GM10266 (cell line): Measurements from ENCODE around the gene IGF1.
"Not testable (repeated sequence)": the region's sequence is repeated elsewhere in the genome, so short reads cannot be mapped to it uniquely, and the experiment has no call there.

Source experiments
- DNase-seq: peaks from one replicate; pipeline ENCODE4 v3.0.0; 2012; ENCODE audit errors: extremely low spot score
- TF ChIP-seq, protein P1 (sequence below): IDR thresholded peaks from 2 replicates; pipeline ENCODE4 v1.5.1; 2012; ENCODE audit warnings: mild to moderate bottlenecking, low read depth; ENCODE audit not compliant: control insufficient read depth, insufficient read depth; ENCODE audit errors: missing control alignments

Gene IGF1

DNA sequence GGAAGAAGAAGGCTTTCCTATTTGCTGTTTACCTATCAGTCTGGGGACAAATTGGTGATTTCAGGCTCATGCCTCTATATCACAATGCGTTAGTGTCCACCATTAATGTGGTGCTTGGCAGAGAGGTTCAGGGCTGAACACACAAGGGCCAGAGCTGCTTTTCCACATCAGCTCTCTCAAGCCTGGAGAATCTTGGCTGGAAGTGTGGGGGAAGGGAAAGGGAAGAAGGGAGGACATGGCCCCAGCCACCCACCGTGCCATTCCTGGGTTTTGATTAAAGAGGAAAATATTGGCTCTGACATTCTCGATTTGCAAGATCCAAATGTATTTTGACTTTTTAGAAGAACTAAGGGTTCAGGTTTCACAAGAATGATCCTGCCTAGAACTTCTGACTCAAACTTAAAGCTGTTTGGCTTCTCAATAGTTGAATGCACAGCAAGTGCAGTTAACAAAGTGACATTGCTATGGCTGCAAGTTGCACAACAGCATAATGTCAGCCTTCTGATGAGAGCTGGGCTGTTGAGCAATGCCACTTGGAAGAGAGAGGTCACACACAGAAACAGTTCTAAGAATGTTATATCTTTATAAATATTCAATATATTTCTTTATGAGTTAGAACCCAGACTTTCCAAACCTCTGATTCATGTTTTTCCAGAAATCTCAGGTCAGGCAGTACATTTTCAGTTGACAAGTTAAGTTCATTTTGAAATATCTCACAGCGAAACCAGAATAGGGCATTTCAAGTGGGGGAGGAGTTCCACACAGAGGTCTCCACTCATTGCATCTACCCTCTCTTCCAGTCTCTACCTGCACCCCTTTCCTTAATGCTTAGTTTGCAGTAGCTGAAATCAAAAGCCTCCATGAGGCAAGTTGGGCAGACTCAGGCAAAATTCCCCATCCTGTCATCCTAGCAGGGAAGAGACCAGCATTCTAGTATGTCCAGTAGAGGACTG is 25.3 kb downstream of the IGF1 start:
- DNase-seq, result no peak
- TF ChIP-seq, protein P1, sequence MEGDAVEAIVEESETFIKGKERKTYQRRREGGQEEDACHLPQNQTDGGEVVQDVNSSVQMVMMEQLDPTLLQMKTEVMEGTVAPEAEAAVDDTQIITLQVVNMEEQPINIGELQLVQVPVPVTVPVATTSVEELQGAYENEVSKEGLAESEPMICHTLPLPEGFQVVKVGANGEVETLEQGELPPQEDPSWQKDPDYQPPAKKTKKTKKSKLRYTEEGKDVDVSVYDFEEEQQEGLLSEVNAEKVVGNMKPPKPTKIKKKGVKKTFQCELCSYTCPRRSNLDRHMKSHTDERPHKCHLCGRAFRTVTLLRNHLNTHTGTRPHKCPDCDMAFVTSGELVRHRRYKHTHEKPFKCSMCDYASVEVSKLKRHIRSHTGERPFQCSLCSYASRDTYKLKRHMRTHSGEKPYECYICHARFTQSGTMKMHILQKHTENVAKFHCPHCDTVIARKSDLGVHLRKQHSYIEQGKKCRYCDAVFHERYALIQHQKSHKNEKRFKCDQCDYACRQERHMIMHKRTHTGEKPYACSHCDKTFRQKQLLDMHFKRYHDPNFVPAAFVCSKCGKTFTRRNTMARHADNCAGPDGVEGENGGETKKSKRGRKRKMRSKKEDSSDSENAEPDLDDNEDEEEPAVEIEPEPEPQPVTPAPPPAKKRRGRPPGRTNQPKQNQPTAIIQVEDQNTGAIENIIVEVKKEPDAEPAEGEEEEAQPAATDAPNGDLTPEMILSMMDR, result no peak

DNA sequence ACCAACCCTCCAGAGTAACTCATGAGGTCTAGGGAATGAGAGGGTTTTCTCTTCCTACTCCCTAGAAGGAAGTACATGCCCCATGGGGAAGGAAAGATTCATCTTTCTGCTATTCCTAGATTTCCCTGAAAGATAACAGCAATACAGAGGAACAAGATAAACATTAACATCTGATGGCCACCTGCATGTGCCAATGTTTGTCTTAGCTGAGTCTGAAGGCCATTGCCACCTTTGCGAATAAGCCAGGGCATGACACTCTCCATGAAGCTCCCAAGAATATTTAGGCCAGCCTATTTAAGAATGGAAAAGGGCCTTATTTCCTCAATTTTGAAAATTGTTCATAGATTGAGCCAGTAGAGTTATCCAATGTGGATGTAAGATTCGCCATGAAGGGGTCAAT is 26.0 kb downstream of the IGF1 start:
- TF ChIP-seq, protein P1, result no peak
- DNase-seq, result no peak

DNA sequence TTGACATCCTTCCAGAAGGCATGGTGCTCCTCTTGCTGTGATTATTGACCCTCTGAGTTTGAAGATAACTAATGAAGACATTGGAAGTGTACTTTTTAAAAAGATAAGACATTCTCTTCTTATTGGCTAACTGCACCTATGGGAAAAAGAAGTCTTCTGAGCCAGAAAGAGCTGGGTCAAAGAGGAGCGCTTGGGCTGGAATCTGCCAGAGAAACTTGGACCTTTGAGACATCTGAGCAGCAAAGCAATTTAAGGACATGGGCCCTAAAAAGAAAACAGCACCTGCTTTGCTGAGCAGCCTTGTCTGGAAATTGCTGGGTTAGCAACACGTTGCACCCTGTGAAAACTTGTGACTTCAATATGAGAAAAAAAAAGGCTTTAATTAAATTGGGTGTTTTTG is 27.8 kb downstream of the IGF1 start:
- DNase-seq, result no peak
- TF ChIP-seq, protein P1, result no peak

DNA sequence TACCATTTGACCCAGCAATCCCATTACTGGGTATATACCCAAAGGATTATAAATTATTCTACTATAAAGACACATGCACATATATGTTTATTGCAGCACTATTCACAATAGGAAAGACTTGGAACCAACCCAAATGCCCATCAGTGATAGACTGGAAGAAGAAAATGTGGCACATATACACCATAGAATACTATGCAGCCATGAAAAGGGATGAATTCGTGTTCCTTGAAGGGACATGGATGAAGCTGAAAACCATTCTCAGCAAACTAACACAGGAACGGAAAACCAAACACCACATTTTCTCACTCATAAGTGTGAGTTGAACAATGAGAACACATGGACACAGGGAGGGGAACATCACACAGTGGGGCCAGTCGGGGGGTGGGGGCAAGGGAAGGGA is 31.3 kb downstream of the IGF1 start:
- DNase-seq, result not testable (repeated sequence)

DNA sequence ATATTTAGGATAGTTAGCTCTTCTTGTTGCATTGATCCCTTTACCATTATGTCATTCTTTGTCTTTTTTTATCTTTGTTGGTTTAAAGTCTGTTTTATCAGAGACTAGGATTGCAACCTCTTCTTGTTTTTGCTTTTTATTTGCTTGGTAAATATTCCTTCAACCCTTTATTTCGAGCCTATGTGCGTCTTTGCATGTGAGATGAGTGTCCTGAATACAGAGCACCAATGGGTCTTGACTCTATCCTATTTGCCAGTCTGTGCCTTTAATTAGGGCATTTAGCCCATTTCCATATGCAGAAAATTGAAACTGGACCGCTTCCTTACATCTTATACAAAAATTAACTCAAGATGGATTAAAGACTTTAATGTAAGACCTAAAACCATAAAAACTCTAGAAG is 32.9 kb downstream of the IGF1 start:
- DNase-seq, result not testable (repeated sequence)

DNA sequence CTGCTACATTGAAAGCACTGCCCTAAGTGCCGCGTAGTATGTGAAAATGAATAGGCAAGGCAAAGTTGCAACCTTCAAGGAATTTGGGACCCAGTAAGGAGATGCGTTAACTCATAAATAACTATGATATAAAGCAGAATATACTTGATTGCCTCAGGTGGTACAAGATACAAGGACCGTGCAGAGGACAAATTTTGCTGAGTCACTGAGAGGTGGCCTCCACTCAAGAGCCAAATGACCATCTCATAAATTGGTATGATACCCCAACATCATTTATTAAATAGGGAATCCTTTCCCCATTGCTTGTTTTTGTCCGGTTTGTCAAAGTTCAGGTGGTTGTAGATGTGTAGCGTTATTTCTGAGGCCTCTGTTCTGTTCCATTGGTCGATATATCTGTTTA is 35.7 kb downstream of the IGF1 start:
- DNase-seq, result no peak
- TF ChIP-seq, protein P1, result no peak

DNA sequence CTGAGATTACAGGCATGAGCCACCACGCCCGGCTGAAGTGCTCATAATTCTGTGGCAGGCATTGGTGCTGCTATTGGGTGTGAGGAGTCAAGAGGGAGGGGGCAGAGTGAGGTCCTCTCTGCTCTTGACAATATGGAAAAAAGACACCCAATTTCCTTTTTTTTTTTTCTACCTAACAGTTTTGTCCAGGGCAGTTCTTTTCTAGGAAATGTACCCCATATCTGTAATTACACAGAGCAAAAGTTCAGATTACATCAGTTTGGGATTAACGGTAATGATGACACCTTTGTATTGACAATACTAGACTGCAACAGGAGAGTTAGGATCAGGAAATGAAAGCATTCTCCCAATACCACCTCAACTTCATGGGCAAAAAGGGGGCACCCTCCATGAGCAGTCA is 36.3 kb downstream of the IGF1 start:
- DNase-seq, result no peak
- TF ChIP-seq, protein P1, result no peak

DNA sequence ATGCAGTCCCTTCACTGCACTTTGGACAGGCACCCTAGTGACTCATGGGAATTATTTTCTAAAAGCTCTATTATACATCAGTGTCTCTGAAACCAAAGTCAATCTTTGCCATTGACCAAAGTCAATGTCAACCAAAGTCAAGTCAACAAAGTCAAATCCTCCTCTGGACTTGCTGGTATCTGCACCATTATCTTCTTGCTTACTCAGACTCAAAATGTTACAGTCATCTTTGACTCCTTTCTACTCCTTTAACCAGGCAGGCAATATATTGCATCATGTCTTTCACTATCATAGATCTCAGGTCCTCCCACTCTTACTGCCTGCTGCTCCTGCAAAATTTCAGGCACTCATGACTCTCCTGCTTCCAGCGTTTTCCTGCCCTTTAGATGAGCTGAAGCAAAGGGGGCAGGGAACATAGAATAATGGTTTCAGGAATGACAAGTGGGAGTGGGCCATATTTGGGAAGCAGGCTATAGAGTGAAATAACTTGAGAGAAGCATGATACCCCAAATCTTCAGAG is 39.2 kb downstream of the IGF1 start:
- TF ChIP-seq, protein P1, result no peak
- DNase-seq, result no peak
